Measurements from ENCODE around the gene GIT1. TPM values are rescaled to one million over a fixed set of nuclear protein-coding genes. Genes with fewer than 3 reads are reported as not detected.

Gene GIT1
- polyA plus RNA-seq, 1 of the 3 experiments (the other 2 are of a cell fraction): 42.9 TPM

DNA sequence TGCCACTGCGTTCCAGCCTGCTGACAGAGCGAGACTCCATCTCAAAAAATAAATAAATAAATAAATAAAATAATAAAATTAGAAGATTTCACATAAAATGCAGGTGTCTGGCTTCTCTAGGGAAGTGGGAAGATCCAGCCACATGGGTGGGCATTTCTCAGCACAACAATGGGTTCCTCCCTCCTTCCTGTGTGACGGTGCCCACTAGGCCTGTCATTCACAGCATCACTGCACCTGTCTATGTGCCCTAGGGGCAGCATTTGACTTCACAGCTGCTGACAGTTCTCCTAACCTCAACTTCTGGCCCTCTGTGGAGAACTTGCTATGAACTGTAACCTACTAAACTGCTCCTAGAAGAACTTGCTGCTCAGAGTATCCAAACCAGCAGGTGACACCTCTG is 25.6 kb downstream of the GIT1 start:
- POLR2A ChIA-PET: no interaction called here
- DNase-seq: no peak

More for the DNA sequence above, 25.6 kb downstream of the GIT1 start:
- H4K20me1 ChIP-seq (ENCODE audit: insufficient read depth): no peaks in the 10 kb centered on the region
- H3K4me1 ChIP-seq (ENCODE audit: control insufficient read depth in 1 of 2, insufficient read depth in 2 of 2, low read depth in 1 of 2, low read length in 1 of 2): peaks cover 0 to 8% of the 10 kb centered on the region in 2 experiments; a peak in 1 of 4 replicates
- no peaks in the 10 kb centered on the region for H3K9me3 ChIP-seq
- peaks cover 3% of the 10 kb centered on the region; the same call in 1 of the 2 replicates for H3K79me2 ChIP-seq (ENCODE audit: insufficient read depth)
- CTCF ChIA-PET: interaction anchor here (0.8 to 11.6 kb wide), 5 partner anchors 9 to 530 kb away, joined by 3 to 144 read pairs (median 4); no protein-coding TSS in a partner anchor
- H3K4me2 ChIP-seq: no peak overlapping the region
- no peaks in the 10 kb centered on the region for H3K27me3 ChIP-seq (ENCODE audit: insufficient read depth)
- WGBS (ENCODE audit: low lambda C conversion rate): 97% methylated on average over 3 of the region's 3 CpGs
- no peak overlapping the region for H3K27ac ChIP-seq (ENCODE audit: low read depth in 2 of 2, low read length in 1 of 2)
- TF ChIP-seq FOSL2 (IDR thresholded peaks at IDR 0.05; ENCODE audit: borderline replicate concordance, low read depth) (no peak), NRF1 (IDR thresholded peaks at IDR 0.05; ENCODE audit: low read depth, low read length) (no peak), TCF12 (IDR thresholded peaks at IDR 0.05) (no peak), TEAD4 (IDR thresholded peaks at IDR 0.05; ENCODE audit: borderline replicate concordance, insufficient read depth) (no peak), EP300 (IDR thresholded peaks at IDR 0.05; ENCODE audit: borderline replicate concordance in 1 of 2, low read depth in 1 of 2, low read length in 1 of 2) (no peak), SMC3 (IDR thresholded peaks at IDR 0.05; ENCODE audit: low read depth, low read length) (no peak), YY1 (IDR thresholded peaks at IDR 0.05; ENCODE audit: low read depth) (no peak), ELF1 (IDR thresholded peaks at IDR 0.05) (no peak), CHD2 (IDR thresholded peaks at IDR 0.05; ENCODE audit: low read length, partially characterized antibody) (no peak), TAF1 (IDR thresholded peaks at IDR 0.05; ENCODE audit: borderline replicate concordance, low read depth, low read length) (no peak), RCOR1 (IDR thresholded peaks at IDR 0.05; ENCODE audit: low read length) (no peak), NFIC (IDR thresholded peaks at IDR 0.05; ENCODE audit: borderline replicate concordance) (no peak), RAD21 (IDR thresholded peaks at IDR 0.05; ENCODE audit: low read length) (no peak)
- TF ChIP-seq, protein P1, sequence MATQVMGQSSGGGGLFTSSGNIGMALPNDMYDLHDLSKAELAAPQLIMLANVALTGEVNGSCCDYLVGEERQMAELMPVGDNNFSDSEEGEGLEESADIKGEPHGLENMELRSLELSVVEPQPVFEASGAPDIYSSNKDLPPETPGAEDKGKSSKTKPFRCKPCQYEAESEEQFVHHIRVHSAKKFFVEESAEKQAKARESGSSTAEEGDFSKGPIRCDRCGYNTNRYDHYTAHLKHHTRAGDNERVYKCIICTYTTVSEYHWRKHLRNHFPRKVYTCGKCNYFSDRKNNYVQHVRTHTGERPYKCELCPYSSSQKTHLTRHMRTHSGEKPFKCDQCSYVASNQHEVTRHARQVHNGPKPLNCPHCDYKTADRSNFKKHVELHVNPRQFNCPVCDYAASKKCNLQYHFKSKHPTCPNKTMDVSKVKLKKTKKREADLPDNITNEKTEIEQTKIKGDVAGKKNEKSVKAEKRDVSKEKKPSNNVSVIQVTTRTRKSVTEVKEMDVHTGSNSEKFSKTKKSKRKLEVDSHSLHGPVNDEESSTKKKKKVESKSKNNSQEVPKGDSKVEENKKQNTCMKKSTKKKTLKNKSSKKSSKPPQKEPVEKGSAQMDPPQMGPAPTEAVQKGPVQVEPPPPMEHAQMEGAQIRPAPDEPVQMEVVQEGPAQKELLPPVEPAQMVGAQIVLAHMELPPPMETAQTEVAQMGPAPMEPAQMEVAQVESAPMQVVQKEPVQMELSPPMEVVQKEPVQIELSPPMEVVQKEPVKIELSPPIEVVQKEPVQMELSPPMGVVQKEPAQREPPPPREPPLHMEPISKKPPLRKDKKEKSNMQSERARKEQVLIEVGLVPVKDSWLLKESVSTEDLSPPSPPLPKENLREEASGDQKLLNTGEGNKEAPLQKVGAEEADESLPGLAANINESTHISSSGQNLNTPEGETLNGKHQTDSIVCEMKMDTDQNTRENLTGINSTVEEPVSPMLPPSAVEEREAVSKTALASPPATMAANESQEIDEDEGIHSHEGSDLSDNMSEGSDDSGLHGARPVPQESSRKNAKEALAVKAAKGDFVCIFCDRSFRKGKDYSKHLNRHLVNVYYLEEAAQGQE (IDR thresholded peaks at IDR 0.05; ENCODE audit: low read depth, low read length): no peak
- TF ChIP-seq, protein P2, sequence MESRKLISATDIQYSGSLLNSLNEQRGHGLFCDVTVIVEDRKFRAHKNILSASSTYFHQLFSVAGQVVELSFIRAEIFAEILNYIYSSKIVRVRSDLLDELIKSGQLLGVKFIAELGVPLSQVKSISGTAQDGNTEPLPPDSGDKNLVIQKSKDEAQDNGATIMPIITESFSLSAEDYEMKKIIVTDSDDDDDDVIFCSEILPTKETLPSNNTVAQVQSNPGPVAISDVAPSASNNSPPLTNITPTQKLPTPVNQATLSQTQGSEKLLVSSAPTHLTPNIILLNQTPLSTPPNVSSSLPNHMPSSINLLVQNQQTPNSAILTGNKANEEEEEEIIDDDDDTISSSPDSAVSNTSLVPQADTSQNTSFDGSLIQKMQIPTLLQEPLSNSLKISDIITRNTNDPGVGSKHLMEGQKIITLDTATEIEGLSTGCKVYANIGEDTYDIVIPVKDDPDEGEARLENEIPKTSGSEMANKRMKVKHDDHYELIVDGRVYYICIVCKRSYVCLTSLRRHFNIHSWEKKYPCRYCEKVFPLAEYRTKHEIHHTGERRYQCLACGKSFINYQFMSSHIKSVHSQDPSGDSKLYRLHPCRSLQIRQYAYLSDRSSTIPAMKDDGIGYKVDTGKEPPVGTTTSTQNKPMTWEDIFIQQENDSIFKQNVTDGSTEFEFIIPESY (IDR thresholded peaks at IDR 0.05; ENCODE audit: borderline replicate concordance, low read depth): no peak
- TF ChIP-seq, protein P3, sequence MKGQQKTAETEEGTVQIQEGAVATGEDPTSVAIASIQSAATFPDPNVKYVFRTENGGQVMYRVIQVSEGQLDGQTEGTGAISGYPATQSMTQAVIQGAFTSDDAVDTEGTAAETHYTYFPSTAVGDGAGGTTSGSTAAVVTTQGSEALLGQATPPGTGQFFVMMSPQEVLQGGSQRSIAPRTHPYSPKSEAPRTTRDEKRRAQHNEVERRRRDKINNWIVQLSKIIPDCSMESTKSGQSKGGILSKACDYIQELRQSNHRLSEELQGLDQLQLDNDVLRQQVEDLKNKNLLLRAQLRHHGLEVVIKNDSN (IDR thresholded peaks at IDR 0.05; ENCODE audit: borderline replicate concordance, low read depth): no peak
- TF ChIP-seq, protein P4, sequence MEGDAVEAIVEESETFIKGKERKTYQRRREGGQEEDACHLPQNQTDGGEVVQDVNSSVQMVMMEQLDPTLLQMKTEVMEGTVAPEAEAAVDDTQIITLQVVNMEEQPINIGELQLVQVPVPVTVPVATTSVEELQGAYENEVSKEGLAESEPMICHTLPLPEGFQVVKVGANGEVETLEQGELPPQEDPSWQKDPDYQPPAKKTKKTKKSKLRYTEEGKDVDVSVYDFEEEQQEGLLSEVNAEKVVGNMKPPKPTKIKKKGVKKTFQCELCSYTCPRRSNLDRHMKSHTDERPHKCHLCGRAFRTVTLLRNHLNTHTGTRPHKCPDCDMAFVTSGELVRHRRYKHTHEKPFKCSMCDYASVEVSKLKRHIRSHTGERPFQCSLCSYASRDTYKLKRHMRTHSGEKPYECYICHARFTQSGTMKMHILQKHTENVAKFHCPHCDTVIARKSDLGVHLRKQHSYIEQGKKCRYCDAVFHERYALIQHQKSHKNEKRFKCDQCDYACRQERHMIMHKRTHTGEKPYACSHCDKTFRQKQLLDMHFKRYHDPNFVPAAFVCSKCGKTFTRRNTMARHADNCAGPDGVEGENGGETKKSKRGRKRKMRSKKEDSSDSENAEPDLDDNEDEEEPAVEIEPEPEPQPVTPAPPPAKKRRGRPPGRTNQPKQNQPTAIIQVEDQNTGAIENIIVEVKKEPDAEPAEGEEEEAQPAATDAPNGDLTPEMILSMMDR (IDR thresholded peaks at IDR 0.05): no peak
- TF ChIP-seq, protein P5, sequence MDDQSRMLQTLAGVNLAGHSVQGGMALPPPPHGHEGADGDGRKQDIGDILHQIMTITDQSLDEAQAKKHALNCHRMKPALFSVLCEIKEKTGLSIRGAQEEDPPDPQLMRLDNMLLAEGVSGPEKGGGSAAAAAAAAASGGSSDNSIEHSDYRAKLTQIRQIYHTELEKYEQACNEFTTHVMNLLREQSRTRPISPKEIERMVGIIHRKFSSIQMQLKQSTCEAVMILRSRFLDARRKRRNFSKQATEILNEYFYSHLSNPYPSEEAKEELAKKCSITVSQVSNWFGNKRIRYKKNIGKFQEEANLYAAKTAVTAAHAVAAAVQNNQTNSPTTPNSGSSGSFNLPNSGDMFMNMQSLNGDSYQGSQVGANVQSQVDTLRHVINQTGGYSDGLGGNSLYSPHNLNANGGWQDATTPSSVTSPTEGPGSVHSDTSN (IDR thresholded peaks at IDR 0.05): no peak
- H3K4me3 ChIP-seq (ENCODE audit: low read depth in 2 of 2, low read length in 1 of 2): no peak overlapping the region
- no peaks in the 10 kb centered on the region for H3K9me2 ChIP-seq
- H2AFZ ChIP-seq (ENCODE audit: low read depth): no peak overlapping the region
- H3K36me3 ChIP-seq (replicated peaks in 1 of 2; ENCODE audit: control insufficient read depth in 1 of 2, insufficient read depth in 2 of 2, low read length in 1 of 2): peaks cover 4% of the 10 kb centered on the region in 2 experiments
- H3F3A ChIP-seq (replicated peaks; ENCODE audit: insufficient read depth): peaks cover 7% of the 10 kb centered on the region
- H3K9ac ChIP-seq: no peak overlapping the region
